Body of pancreas (tissue), 4 donors: ENCODE data around the gene ASB2.

Source experiments
- POLR2A ChIP-seq, 3 donors: fragments of 450-650 bp; IDR thresholded peaks; one replicate each; pipeline ENCODE4 v1.6.1; 2016; ENCODE audit warnings: antibody characterized with exemption in 3 of 3, mild to moderate bottlenecking in 2 of 3
- TF ChIP-seq, protein P1 (sequence below), 7 experiments: fragments of 450-650 bp in 4 of 7; fragments of 200-600 bp in 3 of 7; sonication (generic) in 3 of 7; IDR thresholded peaks; one replicate each; pipeline ENCODE4 v1.5.1; 2016 to 2019; ENCODE audit warnings: antibody characterized with exemption in 7 of 7

DNA sequence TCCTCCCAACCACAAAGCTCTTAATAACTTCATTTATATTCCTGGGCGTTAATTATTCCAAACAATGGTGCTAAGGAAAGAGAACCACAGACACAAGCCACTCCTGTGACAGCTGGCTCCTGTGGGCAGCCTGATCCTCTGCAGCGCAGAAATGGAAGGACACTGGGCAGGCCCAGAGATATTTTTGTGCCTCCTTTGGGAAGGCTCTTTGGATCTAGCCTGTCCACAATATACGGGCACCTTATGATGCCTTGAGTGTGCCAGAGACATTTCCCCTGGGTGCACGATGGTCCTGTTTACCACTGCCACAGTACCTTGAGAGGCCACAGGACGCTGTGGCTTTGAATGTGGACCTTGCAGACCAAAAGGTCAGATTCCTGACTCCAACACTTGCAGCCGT is 2.1 kb downstream of the ASB2 start:
- TF ChIP-seq, protein P1, sequence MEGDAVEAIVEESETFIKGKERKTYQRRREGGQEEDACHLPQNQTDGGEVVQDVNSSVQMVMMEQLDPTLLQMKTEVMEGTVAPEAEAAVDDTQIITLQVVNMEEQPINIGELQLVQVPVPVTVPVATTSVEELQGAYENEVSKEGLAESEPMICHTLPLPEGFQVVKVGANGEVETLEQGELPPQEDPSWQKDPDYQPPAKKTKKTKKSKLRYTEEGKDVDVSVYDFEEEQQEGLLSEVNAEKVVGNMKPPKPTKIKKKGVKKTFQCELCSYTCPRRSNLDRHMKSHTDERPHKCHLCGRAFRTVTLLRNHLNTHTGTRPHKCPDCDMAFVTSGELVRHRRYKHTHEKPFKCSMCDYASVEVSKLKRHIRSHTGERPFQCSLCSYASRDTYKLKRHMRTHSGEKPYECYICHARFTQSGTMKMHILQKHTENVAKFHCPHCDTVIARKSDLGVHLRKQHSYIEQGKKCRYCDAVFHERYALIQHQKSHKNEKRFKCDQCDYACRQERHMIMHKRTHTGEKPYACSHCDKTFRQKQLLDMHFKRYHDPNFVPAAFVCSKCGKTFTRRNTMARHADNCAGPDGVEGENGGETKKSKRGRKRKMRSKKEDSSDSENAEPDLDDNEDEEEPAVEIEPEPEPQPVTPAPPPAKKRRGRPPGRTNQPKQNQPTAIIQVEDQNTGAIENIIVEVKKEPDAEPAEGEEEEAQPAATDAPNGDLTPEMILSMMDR (IDR thresholded peaks at IDR 0.05), result no peak
- no peak for TF ChIP-seq POLR2A (IDR thresholded peaks at IDR 0.05)
